Ecto neural progenitor cell (in vitro differentiated cells): Measurements from ENCODE around the gene GCC1.

Experiments
- DNase-seq: peaks from one replicate; pipeline ENCODE4 v3.0.0-alpha.2; 2018; ENCODE audit warnings: low spot score

Gene GCC1

GRCh38 chr7:127585044-127585953, at the start of gene GCC1:
Gene GCC1, minus strand, starts transcription at chr7:127585596. Its CDS starts 414 bp downstream, at chr7:127585182.
- DNase-seq: peak; percentile 95

GRCh38 chr7:127632276-127632910, 47.0 kb upstream of the GCC1 start:
- DNase-seq: no peak

- peak; percentile 69 for DNase-seq
Observed at GRCh38 chr7:127629268-127629854, 44.0 kb upstream of the GCC1 start.

- no peak for DNase-seq
Observed at GRCh38 chr7:127628445-127628844, 43.0 kb upstream of the GCC1 start.

GRCh38 chr7:127625331-127625730, 39.9 kb upstream of the GCC1 start:
- DNase-seq: no peak

GRCh38 chr7:127620406-127621233, 35.2 kb upstream of the GCC1 start:
- DNase-seq: no peak

GRCh38 chr7:127619681-127620405, 34.4 kb upstream of the GCC1 start:
- DNase-seq: no peak

- DNase-seq: no peak
Observed at GRCh38 chr7:127618775-127619174, 33.4 kb upstream of the GCC1 start.

- DNase-seq: no peak
Observed at GRCh38 chr7:127618042-127618441, 32.6 kb upstream of the GCC1 start, which contains the start of gene PAX4. Gene PAX4, minus strand, starts transcription at chr7:127618142. Its CDS starts 2,214 bp downstream, at chr7:127615928.

GRCh38 chr7:127616724-127617123, 31.3 kb upstream of the GCC1 start:
- DNase-seq: no peak

GRCh38 chr7:127612263-127612662, 26.9 kb upstream of the GCC1 start:
- DNase-seq: no peak

GRCh38 chr7:127609297-127609696, 23.9 kb upstream of the GCC1 start:
- peak; percentile 36 for DNase-seq

- no peak for DNase-seq
Observed at GRCh38 chr7:127608446-127608845, 23.1 kb upstream of the GCC1 start.

GRCh38 chr7:127600885-127601284, 15.5 kb upstream of the GCC1 start:
- DNase-seq: no peak

- DNase-seq: no peak
Observed at GRCh38 chr7:127598318-127598717, 12.9 kb upstream of the GCC1 start.

GRCh38 chr7:127595737-127596136, 10.3 kb upstream of the GCC1 start:
- DNase-seq: no peak

GRCh38 chr7:127594490-127594889, 9.1 kb upstream of the GCC1 start:
- DNase-seq: no peak

- DNase-seq: no peak
Observed at GRCh38 chr7:127592550-127592949, 7.2 kb upstream of the GCC1 start.

GRCh38 chr7:127591591-127591990, 6.2 kb upstream of the GCC1 start:
- no peak for DNase-seq

- DNase-seq: no peak
Observed at GRCh38 chr7:127591189-127591588, 5.8 kb upstream of the GCC1 start.

GRCh38 chr7:127589896-127590295, 4.5 kb upstream of the GCC1 start:
- no peak for DNase-seq
